CD4-positive, CD25-positive, alpha-beta regulatory T cell (primary cell): Measurements from ENCODE around the gene TBC1D4. TPM values are rescaled to one million over a fixed set of nuclear protein-coding genes. Genes with fewer than 3 reads are reported as not detected.
"Not testable (repeated sequence)": the region's sequence is repeated elsewhere in the genome, so short reads cannot be mapped to it uniquely, and the experiment has no call there.

ENCODE experiments used
- ATAC-seq, 2 donors: fragments of 150-1000 bp; cut with Tn5 transposase; one replicate each; pipeline ENCODE4 v1.10.0; 2021; ENCODE audit warnings: low read depth in 2 of 2, moderate number of reproducible peaks in 2 of 2, moderate library complexity in 1 of 2
- DNase-seq, 3 donors: peaks; one replicate each; pipeline versions ENCODE4 v3.0.0 to v3.0.0-alpha.2; 2012 to 2022; ENCODE audit warnings: mixed read lengths in 1 of 3
- H3K27ac ChIP-seq: one replicate; pipeline ENCODE4 v1.7.0; 2013; ENCODE audit warnings: mild to moderate bottlenecking, low read length; ENCODE audit not compliant: insufficient read depth, poor library complexity, severe bottlenecking
- H3K27me3 ChIP-seq: one replicate; pipeline ENCODE4 v1.7.0; 2013; ENCODE audit warnings: low read length; ENCODE audit not compliant: control insufficient read depth, insufficient read depth
- H3K36me3 ChIP-seq: one replicate; pipeline ENCODE4 v1.7.0; 2013; ENCODE audit warnings: mild to moderate bottlenecking, low read length, moderate library complexity; ENCODE audit not compliant: control insufficient read depth, insufficient read depth
- H3K4me1 ChIP-seq: 2 replicates; pipeline ENCODE4 v1.7.0; 2013; ENCODE audit warnings: mild to moderate bottlenecking, low read length; ENCODE audit not compliant: insufficient read depth, control insufficient read depth, poor library complexity, severe bottlenecking
- H3K4me3 ChIP-seq: one replicate; pipeline ENCODE4 v1.7.0; 2013; ENCODE audit warnings: low read depth, mild to moderate bottlenecking, low read length, moderate library complexity
- H3K9me3 ChIP-seq, 2 experiments: 1 replicate in 1 of 2; 2 replicates in 1 of 2; pipeline ENCODE4 v1.7.0; 2013; ENCODE audit warnings: low read length in 2 of 2, mild to moderate bottlenecking in 1 of 2, moderate library complexity in 1 of 2; ENCODE audit not compliant: control insufficient read depth in 2 of 2
- H3K27ac Mint-ChIP-seq, 3 donors: one replicate each; pipeline ENCODE4 v1.8.0; 2020 to 2022; ENCODE audit warnings: mild to moderate bottlenecking in 3 of 3, mixed read lengths in 3 of 3, moderate library complexity in 2 of 3
- H3K27me3 Mint-ChIP-seq: one replicate; pipeline ENCODE4 v1.8.0; 2022; ENCODE audit warnings: mild to moderate bottlenecking, mixed read lengths
- H3K36me3 Mint-ChIP-seq: one replicate; pipeline ENCODE4 v1.8.0; 2020; ENCODE audit warnings: mixed read lengths
- H3K4me1 Mint-ChIP-seq, 4 donors: one replicate each; pipeline ENCODE4 v1.8.0; 2020 to 2022; ENCODE audit warnings: mixed read lengths in 4 of 4, mild to moderate bottlenecking in 1 of 4
- H3K4me3 Mint-ChIP-seq, 4 donors: one replicate each; pipeline ENCODE4 v1.8.0; 2020 to 2022; ENCODE audit warnings: mild to moderate bottlenecking in 4 of 4, mixed read lengths in 4 of 4, moderate library complexity in 3 of 4
- H3K9me3 Mint-ChIP-seq, 7 donors: one replicate each; pipeline ENCODE4 v1.8.0; 2020 to 2022; ENCODE audit warnings: mixed read lengths in 7 of 7, mild to moderate bottlenecking in 3 of 7, moderate library complexity in 2 of 7
- polyA plus RNA-seq, 4 donors: library from polyadenylated mRNA; unstranded; fragments of 300-500 nt; fragmentation: Illumina TruSeq; gene quantifications; one replicate each; pipeline ENCODE4 v1.2.3, GENCODE V29; 2021
- total RNA-seq: library from RNA; stranded (reverse); gene quantifications from one replicate; pipeline ENCODE4 v1.2.3, GENCODE V29; 2022

The TBC1D4 gene
- total and polyA plus RNA-seq, 5 donors from 2014 or later, result 100 to 145 (median 123) TPM

DNA sequence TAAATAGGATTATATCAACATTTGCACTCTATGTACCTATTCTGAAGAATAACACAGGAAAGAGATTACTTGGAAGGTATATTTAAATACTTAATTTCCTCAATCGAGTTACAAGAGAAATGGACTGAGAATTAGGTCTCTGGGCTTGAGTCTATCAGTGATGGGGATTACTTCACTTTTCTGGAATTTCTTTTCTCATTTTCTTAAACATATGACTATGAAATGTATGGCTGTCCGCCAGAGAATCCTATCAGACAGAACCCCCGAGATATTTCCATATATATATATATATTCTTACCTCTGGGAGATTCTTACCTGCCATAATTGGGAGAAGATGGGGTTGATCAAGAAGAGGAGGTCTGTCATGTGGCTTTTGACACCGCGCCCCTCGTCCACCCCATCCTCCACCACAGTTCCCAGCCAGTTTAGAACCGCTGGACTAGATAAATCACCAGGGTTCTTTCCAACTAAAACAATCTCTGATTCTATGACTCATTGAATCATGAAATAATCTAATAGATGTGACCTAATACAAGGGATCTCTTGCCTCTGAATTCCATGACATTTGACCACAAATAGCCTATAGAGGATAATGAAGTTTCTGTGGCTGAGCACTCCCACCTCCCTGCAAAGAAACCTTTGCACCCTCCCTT is 231.3 kb downstream of the TBC1D4 start:
- Mint-ChIP-seq H3K27me3 (peaks cover 24% of the 10 kb centered on the region), H3K27ac (peak overlapping the region in 1 of 3 donors; percentile 4), H3K4me3 (no peak overlapping the region), H3K4me1 (no peaks in the 10 kb centered on the region), H3K9me3 (peaks cover 0 to 2% (median 0%) of the 10 kb centered on the region in 7 donors), H3K36me3 (no peaks in the 10 kb centered on the region)
- Histone ChIP-seq H3K36me3 (no peaks in the 10 kb centered on the region), H3K27me3 (no peaks in the 10 kb centered on the region), H3K4me3 (no peak overlapping the region), H3K27ac (no peak overlapping the region), H3K4me1 (no peaks in the 10 kb centered on the region), H3K9me3 (no peaks in the 10 kb centered on the region)
- ATAC-seq (no peak), DNase-seq (no peak)

DNA sequence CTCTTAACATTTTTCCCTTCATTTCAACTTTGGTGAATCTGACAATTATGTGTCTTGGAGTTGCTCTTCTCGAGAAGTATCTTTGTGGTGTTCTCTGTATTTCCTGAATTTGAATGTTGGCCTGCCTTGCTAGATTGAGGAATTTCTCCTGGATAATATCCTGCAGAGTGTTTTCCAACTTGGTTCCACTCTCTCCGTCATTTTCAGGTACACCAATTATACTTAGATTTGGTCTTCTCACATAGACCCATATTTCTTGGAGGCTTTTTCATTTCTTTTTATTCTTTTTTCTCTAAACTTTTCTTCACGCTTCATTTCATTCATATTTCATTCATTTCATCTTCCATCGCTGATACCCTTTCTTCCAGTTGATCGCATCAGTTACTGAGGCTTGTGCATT is 236.4 kb downstream of the TBC1D4 start:
- not testable (repeated sequence) for H3K36me3 Mint-ChIP-seq, H3K4me1 ChIP-seq, H3K9me3 ChIP-seq, H3K27ac ChIP-seq, H3K36me3 ChIP-seq, DNase-seq, H3K27me3 Mint-ChIP-seq, H3K4me3 ChIP-seq, H3K27me3 ChIP-seq, ATAC-seq, H3K4me3 Mint-ChIP-seq, H3K4me1 Mint-ChIP-seq, H3K27ac Mint-ChIP-seq
- peaks cover 0 to 17% (median 2%) of the 10 kb centered on the region in 7 donors for H3K9me3 Mint-ChIP-seq

DNA sequence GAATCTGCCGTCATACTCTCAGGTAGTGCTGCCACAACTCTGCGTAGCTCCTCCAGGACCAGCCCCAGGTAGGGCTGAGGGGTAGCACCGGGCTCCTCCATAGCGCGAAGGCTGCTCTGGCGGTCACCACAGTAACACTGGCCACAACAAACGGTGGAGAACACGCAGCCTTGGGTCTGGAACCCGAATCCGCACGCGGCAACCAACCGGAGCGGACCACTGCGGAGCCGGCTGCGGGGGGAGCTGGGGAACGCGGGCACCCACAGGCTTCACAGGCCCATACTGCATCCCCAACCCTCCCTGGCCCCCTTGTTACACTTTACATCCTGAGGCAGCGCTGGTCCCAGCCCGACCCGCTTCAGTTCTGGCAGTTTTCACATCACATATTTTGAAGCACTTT is 241.7 kb downstream of the TBC1D4 start:
- not testable (repeated sequence) for H3K36me3 ChIP-seq, H3K36me3 Mint-ChIP-seq, H3K4me1 ChIP-seq, H3K27me3 ChIP-seq, DNase-seq, H3K4me3 Mint-ChIP-seq, H3K27ac ChIP-seq, ATAC-seq, H3K4me1 Mint-ChIP-seq, H3K4me3 ChIP-seq, H3K9me3 ChIP-seq
- Mint-ChIP-seq H3K27me3 (peaks cover 11% of the 10 kb centered on the region), H3K27ac (peak overlapping the region in 1 of 3 donors; percentile 74), H3K9me3 (peaks cover 6 to 29% (median 9%) of the 10 kb centered on the region in 7 donors)

DNA sequence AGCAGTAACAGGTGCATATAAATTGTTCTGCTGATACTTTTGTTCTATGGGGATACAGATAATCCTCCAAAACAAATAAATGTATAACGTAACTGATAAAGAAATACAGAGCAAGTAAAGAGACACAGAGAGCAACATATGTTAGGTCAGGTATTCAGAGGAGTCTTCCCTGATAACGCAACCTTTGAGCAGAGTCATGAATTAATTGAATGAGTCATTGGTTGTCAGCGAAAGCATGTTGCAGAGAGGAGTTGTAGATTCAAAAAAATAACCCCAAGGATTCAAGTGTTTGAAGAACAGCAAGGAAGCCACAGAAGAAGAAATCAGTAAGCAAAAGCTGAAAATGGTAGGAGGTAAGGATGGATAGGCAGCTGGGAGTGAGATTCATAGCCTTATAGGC is 245.2 kb downstream of the TBC1D4 start:
- Mint-ChIP-seq H3K9me3 (peaks cover 4 to 22% (median 9%) of the 10 kb centered on the region in 7 donors), H3K4me1 (no peaks in the 10 kb centered on the region), H3K4me3 (no peak overlapping the region), H3K27me3 (peaks cover 11% of the 10 kb centered on the region), H3K27ac (no peak overlapping the region), H3K36me3 (no peaks in the 10 kb centered on the region)
- Histone ChIP-seq H3K27me3 (no peaks in the 10 kb centered on the region), H3K9me3 (peaks cover 0 to 4% of the 10 kb centered on the region in 2 experiments), H3K36me3 (no peaks in the 10 kb centered on the region), H3K4me1 (no peaks in the 10 kb centered on the region), H3K27ac (no peak overlapping the region), H3K4me3 (no peak overlapping the region)
- DNase-seq, result no peak
- no peak for ATAC-seq

Other genes with a start within 250 kb of the TBC1D4 start
- gene COMMD6, start 55.7 kb upstream of the TBC1D4 start, total RNA-seq, result 194 TPM
- gene COMMD6, start 55.7 kb upstream of the TBC1D4 start, polyA plus RNA-seq, result 100 to 1,000 TPM; 656 to 750 (median 708) TPM
- 28.3 TPM for gene UCHL3, start 67.6 kb upstream of the TBC1D4 start, total RNA-seq
- 10 to 100 TPM; 50.6 to 78.7 (median 61.9) TPM for gene UCHL3, start 67.6 kb upstream of the TBC1D4 start, polyA plus RNA-seq
- gene LMO7, start 154.2 kb upstream of the TBC1D4 start, total RNA-seq, result 22.5 TPM
- 10 to 100 TPM in 2 of 4 donors, 1 to 10 TPM in 2; 4.2 to 13.5 (median 8.0) TPM for gene LMO7, start 154.2 kb upstream of the TBC1D4 start, polyA plus RNA-seq